Trophoblast cell (in vitro differentiated cells and primary cell): Measurements from ENCODE around the gene AGBL4.

Source experiments
- DNase-seq, 2 donors: peaks; one replicate each; pipeline ENCODE4 v3.0.0-alpha.2; 2016
- H2AFZ ChIP-seq: 2 replicates; pipeline ENCODE4 v1.6.1; 2013; ENCODE audit warnings: low read length, moderate library complexity, mild to moderate bottlenecking; ENCODE audit not compliant: insufficient read depth, poor library complexity
- H2AK5ac ChIP-seq: 2 replicates; pipeline ENCODE4 v1.6.1; 2013; ENCODE audit warnings: mild to moderate bottlenecking, low read length
- H2BK120ac ChIP-seq: 2 replicates; pipeline ENCODE4 v1.6.1; 2013; ENCODE audit warnings: low read length, mild to moderate bottlenecking, moderate library complexity; ENCODE audit not compliant: insufficient read depth, poor library complexity
- H2BK12ac ChIP-seq: 2 replicates; pipeline ENCODE4 v1.6.1; 2013; ENCODE audit warnings: mild to moderate bottlenecking, low read length, moderate library complexity
- H2BK5ac ChIP-seq: 2 replicates; pipeline ENCODE4 v1.6.1; 2013; ENCODE audit warnings: low read length, low read depth, moderate library complexity, mild to moderate bottlenecking; ENCODE audit not compliant: poor library complexity
- H3K14ac ChIP-seq: 2 replicates; pipeline ENCODE4 v1.6.1; 2013; ENCODE audit warnings: mild to moderate bottlenecking, low read length
- H3K18ac ChIP-seq: 2 replicates; pipeline ENCODE4 v1.6.1; 2013; ENCODE audit warnings: mild to moderate bottlenecking, low read length
- H3K23ac ChIP-seq: 2 replicates; pipeline ENCODE4 v1.6.1; 2013; ENCODE audit warnings: low read length
- H3K27ac ChIP-seq: 2 replicates; pipeline ENCODE4 v1.5.1; 2013; ENCODE audit warnings: low read depth, mild to moderate bottlenecking, inconsistent platforms, low read length, moderate library complexity
- H3K27me3 ChIP-seq: 2 replicates; pipeline ENCODE4 v1.6.1; 2013; ENCODE audit warnings: inconsistent platforms, mild to moderate bottlenecking, low read length, moderate library complexity; ENCODE audit not compliant: insufficient read depth
- H3K36me3 ChIP-seq, 2 experiments: 1 replicate in 1 of 2; 2 replicates in 1 of 2; pipeline ENCODE4 v1.6.1; 2013; ENCODE audit warnings: low read length in 2 of 2, mild to moderate bottlenecking in 2 of 2, moderate library complexity in 1 of 2; ENCODE audit not compliant: insufficient read depth in 2 of 2, control insufficient read depth in 1 of 2
- H3K4ac ChIP-seq: 2 replicates; pipeline ENCODE4 v1.6.1; 2013; ENCODE audit warnings: low read depth, mild to moderate bottlenecking, low read length, moderate library complexity
- H3K4me1 ChIP-seq, 2 experiments: 1 replicate in 1 of 2; 2 replicates in 1 of 2; pipeline ENCODE4 v1.6.1; 2013; ENCODE audit warnings: low read length in 2 of 2, mild to moderate bottlenecking in 2 of 2, moderate library complexity in 1 of 2; ENCODE audit not compliant: insufficient read depth in 2 of 2, control insufficient read depth in 1 of 2
- H3K4me2 ChIP-seq: 2 replicates; pipeline ENCODE4 v1.6.1; 2013; ENCODE audit warnings: inconsistent platforms, mild to moderate bottlenecking, low read length, moderate library complexity
- H3K4me3 ChIP-seq: 2 replicates; pipeline ENCODE4 v1.5.1; 2013; ENCODE audit warnings: mild to moderate bottlenecking, low read depth, low read length, inconsistent platforms
- H3K79me1 ChIP-seq: one replicate; pipeline ENCODE4 v1.6.1; 2013; ENCODE audit warnings: low read length
- H3K79me2 ChIP-seq: 2 replicates; pipeline ENCODE4 v1.6.1; 2013; ENCODE audit warnings: low read length, mild to moderate bottlenecking; ENCODE audit not compliant: control insufficient read depth, insufficient read depth, poor library complexity
- H3K9ac ChIP-seq: 2 replicates; pipeline ENCODE4 v1.6.1; 2013; ENCODE audit warnings: mild to moderate bottlenecking, low read length
- H3K9me3 ChIP-seq: 2 replicates; pipeline ENCODE4 v1.6.1; 2013; ENCODE audit warnings: low read depth, mild to moderate bottlenecking, control low read depth, inconsistent platforms, low read length; ENCODE audit not compliant: insufficient read depth
- H4K12ac ChIP-seq: 2 replicates; pipeline ENCODE4 v1.6.1; 2013; ENCODE audit warnings: low read depth, mild to moderate bottlenecking, low read length, moderate library complexity
- H4K8ac ChIP-seq: 2 replicates; pipeline ENCODE4 v1.6.1; 2013; ENCODE audit warnings: low read depth, mild to moderate bottlenecking, low read length, moderate library complexity
- H4K91ac ChIP-seq: one replicate; pipeline ENCODE4 v1.6.1; 2013; ENCODE audit warnings: low read depth, mild to moderate bottlenecking, low read length, moderate library complexity
- WGBS: extraction: QIAGEN DNeasy Blood & Tissue Kit; methylation state at CpG from one replicate; pipeline ENCODE4 v1.1.7; 2013; ENCODE audit warnings: missing lambda C conversion rate; ENCODE audit not compliant: insufficient read length, insufficient coverage; ENCODE audit errors: extremely low coverage; 5-methylcytosine and 5-hydroxymethylcytosine counted together

Gene AGBL4

DNA sequence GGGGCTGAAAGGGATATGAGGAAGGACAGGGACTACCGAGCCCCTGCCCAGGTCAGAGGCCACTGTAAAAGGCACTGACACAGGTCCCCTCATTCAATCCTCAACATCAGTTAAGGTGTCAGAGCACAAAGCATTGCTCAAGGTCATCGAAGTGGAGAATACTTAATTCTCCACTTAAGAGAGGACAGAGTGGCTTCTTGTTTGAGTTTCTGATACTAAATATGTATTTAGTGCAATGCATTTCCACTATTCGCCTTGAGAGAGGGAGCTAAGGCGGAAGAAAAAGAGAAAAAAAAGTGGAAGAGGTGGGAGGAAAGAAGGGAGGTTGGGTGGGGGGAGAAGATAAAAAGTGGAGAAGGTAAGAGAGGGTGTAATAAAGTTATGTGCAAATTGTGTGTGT, 1451.6 kb downstream of the AGBL4 start:
- DNase-seq, result no peak
- H2AK5ac ChIP-seq, result no peak overlapping the region
- no peak overlapping the region for H4K8ac ChIP-seq
- H2BK12ac ChIP-seq, result no peak overlapping the region
- H3K36me3 ChIP-seq, result no peaks in the 10 kb centered on the region
- no peak overlapping the region for H4K12ac ChIP-seq
- H3K9me3 ChIP-seq, result no peaks in the 10 kb centered on the region
- no peak overlapping the region for H3K4me3 ChIP-seq
- no peak overlapping the region for H2BK120ac ChIP-seq
- WGBS, result 100% methylated on average over 1 of the region's 4 CpGs
- H4K91ac ChIP-seq, result no peak overlapping the region
- H3K27ac ChIP-seq, result no peak overlapping the region
- no peak overlapping the region for H3K14ac ChIP-seq
- H2AFZ ChIP-seq, result no peak overlapping the region
- no peak overlapping the region for H3K9ac ChIP-seq
- H3K79me2 ChIP-seq, result no peaks in the 10 kb centered on the region
- no peaks in the 10 kb centered on the region for H3K4me1 ChIP-seq
- H3K4me2 ChIP-seq, result no peak overlapping the region
- no peak overlapping the region for H2BK5ac ChIP-seq
- no peaks in the 10 kb centered on the region for H3K27me3 ChIP-seq
- H3K79me1 ChIP-seq, result no peaks in the 10 kb centered on the region
- H3K4ac ChIP-seq, result no peak overlapping the region
- no peak overlapping the region for H3K23ac ChIP-seq
- H3K18ac ChIP-seq, result no peak overlapping the region

- H3K36me3 ChIP-seq, result no peaks in the 10 kb centered on the region
- no peak for DNase-seq
- no peak overlapping the region for H2BK12ac ChIP-seq
- no peaks in the 10 kb centered on the region for H3K4me1 ChIP-seq
- no peak overlapping the region for H3K4me2 ChIP-seq
- H2AFZ ChIP-seq, result no peak overlapping the region
- no CpG with 5 or more reads among the region's 3 CpGs for WGBS
- H2BK120ac ChIP-seq, result no peak overlapping the region
- no peak overlapping the region for H2BK5ac ChIP-seq
- no peaks in the 10 kb centered on the region for H3K79me2 ChIP-seq
- H3K27me3 ChIP-seq, result no peaks in the 10 kb centered on the region
- no peak overlapping the region for H4K12ac ChIP-seq
- no peak overlapping the region for H4K8ac ChIP-seq
- H3K4me3 ChIP-seq, result no peak overlapping the region
- no peaks in the 10 kb centered on the region for H3K79me1 ChIP-seq
- no peak overlapping the region for H3K23ac ChIP-seq
- H3K27ac ChIP-seq, result no peak overlapping the region
- no peak overlapping the region for H3K9ac ChIP-seq
- no peak overlapping the region for H4K91ac ChIP-seq
- H2AK5ac ChIP-seq, result no peak overlapping the region
- H3K4ac ChIP-seq, result no peak overlapping the region
- no peak overlapping the region for H3K14ac ChIP-seq
- no peaks in the 10 kb centered on the region for H3K9me3 ChIP-seq
- no peak overlapping the region for H3K18ac ChIP-seq
Observed at GRCh38 chr1:48571303-48571987, 1452.3 kb downstream of the AGBL4 start.

GRCh38 chr1:48570568-48570967, 1453.2 kb downstream of the AGBL4 start:
- Histone ChIP-seq H3K4me1 (no peaks in the 10 kb centered on the region), H2BK12ac (no peak overlapping the region), H3K4me3 (no peak overlapping the region), H3K9ac (no peak overlapping the region), H4K91ac (no peak overlapping the region), H3K18ac (no peak overlapping the region), H2AK5ac (no peak overlapping the region), H3K79me1 (no peaks in the 10 kb centered on the region), H3K36me3 (no peaks in the 10 kb centered on the region), H2BK5ac (no peak overlapping the region), H3K79me2 (no peaks in the 10 kb centered on the region), H3K14ac (no peak overlapping the region), H4K12ac (no peak overlapping the region), H2BK120ac (no peak overlapping the region), H2AFZ (no peak overlapping the region), H3K9me3 (no peaks in the 10 kb centered on the region), H3K4me2 (no peak overlapping the region), H4K8ac (no peak overlapping the region), H3K23ac (no peak overlapping the region), H3K27me3 (no peaks in the 10 kb centered on the region), H3K4ac (no peak overlapping the region), H3K27ac (no peak overlapping the region)
- DNase-seq, result no peak
- WGBS, result no CpG with 5 or more reads among the region's 7 CpGs

- no peaks in the 10 kb centered on the region for H3K79me2 ChIP-seq
- no peaks in the 10 kb centered on the region for H3K4me1 ChIP-seq
- H3K79me1 ChIP-seq, result no peaks in the 10 kb centered on the region
- H2BK5ac ChIP-seq, result no peak overlapping the region
- H2AK5ac ChIP-seq, result no peak overlapping the region
- H2BK12ac ChIP-seq, result no peak overlapping the region
- no peak overlapping the region for H3K27ac ChIP-seq
- no peak for DNase-seq
- H4K8ac ChIP-seq, result no peak overlapping the region
- no peaks in the 10 kb centered on the region for H3K36me3 ChIP-seq
- H2AFZ ChIP-seq, result no peak overlapping the region
- H3K4ac ChIP-seq, result no peak overlapping the region
- H3K9me3 ChIP-seq, result no peaks in the 10 kb centered on the region
- H3K27me3 ChIP-seq, result no peaks in the 10 kb centered on the region
- no peak overlapping the region for H3K23ac ChIP-seq
- H3K4me2 ChIP-seq, result no peak overlapping the region
- no peak overlapping the region for H3K18ac ChIP-seq
- no CpG with 5 or more reads among the region's 2 CpGs for WGBS
- no peak overlapping the region for H4K12ac ChIP-seq
- H3K9ac ChIP-seq, result no peak overlapping the region
- H2BK120ac ChIP-seq, result no peak overlapping the region
- H3K14ac ChIP-seq, result no peak overlapping the region
- H3K4me3 ChIP-seq, result no peak overlapping the region
- no peak overlapping the region for H4K91ac ChIP-seq
Observed at GRCh38 chr1:48568501-48568900, 1455.3 kb downstream of the AGBL4 start.
